Trophoblast cell (in vitro differentiated cells and primary cell): ENCODE results near the gene PHF21A.
A peak's percentile ranks its signal among the peaks of the same experiment; 100 is the strongest.

Experiments
- DNase-seq, 2 donors: peaks; one replicate each; pipeline ENCODE4 v3.0.0-alpha.2; 2016
- H2AFZ ChIP-seq: 2 replicates; pipeline ENCODE4 v1.6.1; 2013; ENCODE audit warnings: low read length, moderate library complexity, mild to moderate bottlenecking; ENCODE audit not compliant: insufficient read depth, poor library complexity
- H2AK5ac ChIP-seq: 2 replicates; pipeline ENCODE4 v1.6.1; 2013; ENCODE audit warnings: mild to moderate bottlenecking, low read length
- H2BK120ac ChIP-seq: 2 replicates; pipeline ENCODE4 v1.6.1; 2013; ENCODE audit warnings: low read length, mild to moderate bottlenecking, moderate library complexity; ENCODE audit not compliant: insufficient read depth, poor library complexity
- H2BK12ac ChIP-seq: 2 replicates; pipeline ENCODE4 v1.6.1; 2013; ENCODE audit warnings: mild to moderate bottlenecking, low read length, moderate library complexity
- H2BK5ac ChIP-seq: 2 replicates; pipeline ENCODE4 v1.6.1; 2013; ENCODE audit warnings: low read length, low read depth, moderate library complexity, mild to moderate bottlenecking; ENCODE audit not compliant: poor library complexity
- H3K14ac ChIP-seq: 2 replicates; pipeline ENCODE4 v1.6.1; 2013; ENCODE audit warnings: mild to moderate bottlenecking, low read length
- H3K18ac ChIP-seq: 2 replicates; pipeline ENCODE4 v1.6.1; 2013; ENCODE audit warnings: mild to moderate bottlenecking, low read length
- H3K23ac ChIP-seq: 2 replicates; pipeline ENCODE4 v1.6.1; 2013; ENCODE audit warnings: low read length
- H3K27ac ChIP-seq: 2 replicates; pipeline ENCODE4 v1.5.1; 2013; ENCODE audit warnings: low read depth, mild to moderate bottlenecking, inconsistent platforms, low read length, moderate library complexity
- H3K27me3 ChIP-seq: 2 replicates; pipeline ENCODE4 v1.6.1; 2013; ENCODE audit warnings: inconsistent platforms, mild to moderate bottlenecking, low read length, moderate library complexity; ENCODE audit not compliant: insufficient read depth
- H3K36me3 ChIP-seq, 2 experiments: 1 replicate in 1 of 2; 2 replicates in 1 of 2; pipeline ENCODE4 v1.6.1; 2013; ENCODE audit warnings: low read length in 2 of 2, mild to moderate bottlenecking in 2 of 2, moderate library complexity in 1 of 2; ENCODE audit not compliant: insufficient read depth in 2 of 2, control insufficient read depth in 1 of 2
- H3K4ac ChIP-seq: 2 replicates; pipeline ENCODE4 v1.6.1; 2013; ENCODE audit warnings: low read depth, mild to moderate bottlenecking, low read length, moderate library complexity
- H3K4me1 ChIP-seq, 2 experiments: 1 replicate in 1 of 2; 2 replicates in 1 of 2; pipeline ENCODE4 v1.6.1; 2013; ENCODE audit warnings: low read length in 2 of 2, mild to moderate bottlenecking in 2 of 2, moderate library complexity in 1 of 2; ENCODE audit not compliant: insufficient read depth in 2 of 2, control insufficient read depth in 1 of 2
- H3K4me2 ChIP-seq: 2 replicates; pipeline ENCODE4 v1.6.1; 2013; ENCODE audit warnings: inconsistent platforms, mild to moderate bottlenecking, low read length, moderate library complexity
- H3K4me3 ChIP-seq: 2 replicates; pipeline ENCODE4 v1.5.1; 2013; ENCODE audit warnings: mild to moderate bottlenecking, low read depth, low read length, inconsistent platforms
- H3K79me1 ChIP-seq: one replicate; pipeline ENCODE4 v1.6.1; 2013; ENCODE audit warnings: low read length
- H3K79me2 ChIP-seq: 2 replicates; pipeline ENCODE4 v1.6.1; 2013; ENCODE audit warnings: low read length, mild to moderate bottlenecking; ENCODE audit not compliant: control insufficient read depth, insufficient read depth, poor library complexity
- H3K9ac ChIP-seq: 2 replicates; pipeline ENCODE4 v1.6.1; 2013; ENCODE audit warnings: mild to moderate bottlenecking, low read length
- H3K9me3 ChIP-seq: 2 replicates; pipeline ENCODE4 v1.6.1; 2013; ENCODE audit warnings: low read depth, mild to moderate bottlenecking, control low read depth, inconsistent platforms, low read length; ENCODE audit not compliant: insufficient read depth
- H4K12ac ChIP-seq: 2 replicates; pipeline ENCODE4 v1.6.1; 2013; ENCODE audit warnings: low read depth, mild to moderate bottlenecking, low read length, moderate library complexity
- H4K8ac ChIP-seq: 2 replicates; pipeline ENCODE4 v1.6.1; 2013; ENCODE audit warnings: low read depth, mild to moderate bottlenecking, low read length, moderate library complexity
- H4K91ac ChIP-seq: one replicate; pipeline ENCODE4 v1.6.1; 2013; ENCODE audit warnings: low read depth, mild to moderate bottlenecking, low read length, moderate library complexity
- WGBS: extraction: QIAGEN DNeasy Blood & Tissue Kit; methylation state at CpG from one replicate; pipeline ENCODE4 v1.1.7; 2013; ENCODE audit warnings: missing lambda C conversion rate; ENCODE audit not compliant: insufficient read length, insufficient coverage; ENCODE audit errors: extremely low coverage; 5-methylcytosine and 5-hydroxymethylcytosine counted together

PHF21A gene

GRCh38 chr11:46036969-46037368 is 84.3 kb downstream of the PHF21A start:
- Histone ChIP-seq H3K4ac (no peak overlapping the region), H2BK120ac (no peak overlapping the region), H3K14ac (no peak overlapping the region), H3K18ac (no peak overlapping the region), H3K27me3 (no peaks in the 10 kb centered on the region), H2BK12ac (no peak overlapping the region), H4K12ac (no peak overlapping the region), H2AK5ac (no peak overlapping the region), H3K4me1 (no peaks in the 10 kb centered on the region), H4K91ac (no peak overlapping the region), H2AFZ (no peak overlapping the region), H3K4me2 (no peak overlapping the region), H3K79me2 (no peaks in the 10 kb centered on the region), H3K4me3 (no peak overlapping the region), H3K36me3 (peaks cover 0 to 2% of the 10 kb centered on the region in 2 experiments), H3K27ac (no peak overlapping the region), H4K8ac (no peak overlapping the region), H2BK5ac (no peak overlapping the region), H3K9ac (no peak overlapping the region), H3K9me3 (no peaks in the 10 kb centered on the region), H3K79me1 (no peaks in the 10 kb centered on the region), H3K23ac (no peak overlapping the region)
- DNase-seq = no peak
- WGBS = no CpG with 5 or more reads among the region's 2 CpGs

- Histone ChIP-seq H4K8ac (no peak overlapping the region), H3K9ac (no peak overlapping the region), H2BK120ac (no peak overlapping the region), H2AFZ (no peak overlapping the region), H3K14ac (no peak overlapping the region), H3K36me3 (peaks cover 0 to 2% of the 10 kb centered on the region in 2 experiments), H2BK12ac (no peak overlapping the region), H3K27me3 (no peaks in the 10 kb centered on the region), H3K4me3 (no peak overlapping the region), H2BK5ac (no peak overlapping the region), H3K79me2 (no peaks in the 10 kb centered on the region), H3K4me2 (no peak overlapping the region), H3K9me3 (no peaks in the 10 kb centered on the region), H2AK5ac (no peak overlapping the region), H3K27ac (no peak overlapping the region), H3K79me1 (no peaks in the 10 kb centered on the region), H4K91ac (no peak overlapping the region), H3K4ac (no peak overlapping the region), H3K4me1 (no peaks in the 10 kb centered on the region), H3K23ac (no peak overlapping the region), H4K12ac (no peak overlapping the region), H3K18ac (no peak overlapping the region)
- no peak for DNase-seq
- WGBS = no CpG with 5 or more reads among the region's 2 CpGs
These were observed 85.2 kb downstream of the PHF21A start for GRCh38 chr11:46036009-46036408.

GRCh38 chr11:46034041-46034440 is 87.2 kb downstream of the PHF21A start:
- H2BK12ac ChIP-seq = no peak overlapping the region
- no peak overlapping the region for H4K91ac ChIP-seq
- H3K36me3 ChIP-seq = peaks cover 0 to 2% of the 10 kb centered on the region in 2 experiments
- H3K79me2 ChIP-seq = no peaks in the 10 kb centered on the region
- H3K9ac ChIP-seq = no peak overlapping the region
- no peak overlapping the region for H3K27ac ChIP-seq
- H2BK120ac ChIP-seq = no peak overlapping the region
- no peak overlapping the region for H4K8ac ChIP-seq
- no peak overlapping the region for H2BK5ac ChIP-seq
- no peak overlapping the region for H3K14ac ChIP-seq
- no peak overlapping the region for H2AFZ ChIP-seq
- DNase-seq = no peak
- no peak overlapping the region for H3K18ac ChIP-seq
- H3K23ac ChIP-seq = no peak overlapping the region
- no peaks in the 10 kb centered on the region for H3K4me1 ChIP-seq
- no peak overlapping the region for H4K12ac ChIP-seq
- no peaks in the 10 kb centered on the region for H3K9me3 ChIP-seq
- H3K4me3 ChIP-seq = no peak overlapping the region
- no peaks in the 10 kb centered on the region for H3K79me1 ChIP-seq
- no peak overlapping the region for H2AK5ac ChIP-seq
- no peak overlapping the region for H3K4me2 ChIP-seq
- no peak overlapping the region for H3K4ac ChIP-seq
- H3K27me3 ChIP-seq = no peaks in the 10 kb centered on the region

GRCh38 chr11:46026606-46027293 is 94.5 kb downstream of the PHF21A start:
- H2AFZ ChIP-seq = no peak overlapping the region
- H4K12ac ChIP-seq = no peak overlapping the region
- no peaks in the 10 kb centered on the region for H3K36me3 ChIP-seq
- no peak overlapping the region for H2BK5ac ChIP-seq
- H3K4me1 ChIP-seq = peaks cover 0 to 3% of the 10 kb centered on the region in 2 experiments
- WGBS = no CpG with 5 or more reads among the region's 10 CpGs
- H3K4me2 ChIP-seq = peak overlapping the region; percentile 36
- H2AK5ac ChIP-seq = no peak overlapping the region
- H3K79me2 ChIP-seq = no peaks in the 10 kb centered on the region
- H2BK12ac ChIP-seq = no peak overlapping the region
- H3K14ac ChIP-seq = no peak overlapping the region
- peak overlapping the region; percentile 6 for H3K27ac ChIP-seq
- H3K4ac ChIP-seq = no peak overlapping the region
- H2BK120ac ChIP-seq = no peak overlapping the region
- H4K8ac ChIP-seq = no peak overlapping the region
- no peak overlapping the region for H3K23ac ChIP-seq
- H3K9me3 ChIP-seq = no peaks in the 10 kb centered on the region
- H3K9ac ChIP-seq = no peak overlapping the region
- DNase-seq = peak; percentile 60 to 77
- no peaks in the 10 kb centered on the region for H3K79me1 ChIP-seq
- no peaks in the 10 kb centered on the region for H3K27me3 ChIP-seq
- no peak overlapping the region for H4K91ac ChIP-seq
- no peak overlapping the region for H3K18ac ChIP-seq
- H3K4me3 ChIP-seq = no peak overlapping the region
